IMR-90 (cell line): ENCODE results near the gene EDIL3. TPM values are rescaled to one million over a fixed set of nuclear protein-coding genes. Genes with fewer than 3 reads are reported as not detected.

Experiments used
- ATAC-seq: fragments of 200-7000 bp; cut with Tn5 transposase; 2 replicates; pipeline ENCODE4 v1.9.1; 2020; ENCODE audit warnings: low read depth, mild to moderate bottlenecking, moderate library complexity
- BruUV-seq: library from RNA; stranded (reverse); fragments of 400-500 nt; replicated peaks from 2 replicates; lab custom pipeline; 2021; lab: Mats Ljungman, UMichigan
- CTCF ChIA-PET: fragments of 300-600 bp; formaldehyde crosslinking; extraction: SDS; loops from one replicate; lab custom pipeline; 2021; ENCODE audit warnings: antibody characterized with exemption; lab: Yijun Ruan, JAX
- POLR2A ChIA-PET: fragments of 300-600 bp; sonication (Branson Sonifier 250); formaldehyde crosslinking; loops from one replicate; lab custom pipeline; 2022; ENCODE audit warnings: antibody characterized with exemption; ENCODE audit not compliant: unreplicated experiment; lab: Charles Lee
- DNase-seq: peaks from one replicate; pipeline ENCODE4 v3.0.0; 2013
- H2AFZ ChIP-seq: replicated peaks from 2 replicates; pipeline ENCODE3; 2013; ENCODE audit warnings: low read length, mild to moderate bottlenecking; ENCODE audit not compliant: poor library complexity
- H2AK5ac ChIP-seq: 2 replicates; pipeline ENCODE4 v1.6.1; 2013; ENCODE audit warnings: low read depth, low read length, inconsistent platforms
- H2AK9ac ChIP-seq: replicated peaks from 2 replicates; pipeline ENCODE3; 2013; ENCODE audit warnings: mild to moderate bottlenecking, low read depth, low read length, moderate library complexity; ENCODE audit not compliant: poor library complexity
- H2BK120ac ChIP-seq: 2 replicates; pipeline ENCODE4 v1.6.1; 2013; ENCODE audit warnings: low read depth, low read length, inconsistent platforms
- H2BK15ac ChIP-seq: 3 replicates; pipeline ENCODE4 v1.6.1; 2013; ENCODE audit warnings: low read depth, low read length, inconsistent platforms
- H2BK20ac ChIP-seq: 2 replicates; pipeline ENCODE4 v1.6.1; 2013; ENCODE audit warnings: low read depth, mild to moderate bottlenecking, inconsistent platforms, low read length, moderate library complexity
- H2BK5ac ChIP-seq: 2 replicates; pipeline ENCODE4 v1.6.1; 2013; ENCODE audit warnings: mild to moderate bottlenecking, low read depth, low read length, inconsistent platforms; ENCODE audit not compliant: poor library complexity, severe bottlenecking
- H3K14ac ChIP-seq: replicated peaks from 2 replicates; pipeline ENCODE4 v1.6.1; 2013; ENCODE audit warnings: low read depth, low read length, inconsistent platforms
- H3K18ac ChIP-seq: 2 replicates; pipeline ENCODE4 v1.6.1; 2013; ENCODE audit warnings: low read depth, low read length, control low read depth
- H3K23ac ChIP-seq: 2 replicates; pipeline ENCODE4 v1.6.1; 2013; ENCODE audit warnings: low read depth, low read length, inconsistent platforms
- H3K27ac ChIP-seq: 2 replicates; pipeline ENCODE4 v1.5.1; 2013; ENCODE audit warnings: mild to moderate bottlenecking, control low read depth, low read length; ENCODE audit not compliant: insufficient read depth
- H3K27me3 ChIP-seq: 2 replicates; pipeline ENCODE4 v1.6.1; 2013; ENCODE audit warnings: low read length; ENCODE audit not compliant: control insufficient read depth, insufficient read depth
- H3K36me3 ChIP-seq: 2 replicates; pipeline ENCODE4 v1.6.1; 2013; ENCODE audit warnings: low read length, mixed read lengths; ENCODE audit not compliant: control insufficient read depth, insufficient read depth
- H3K4ac ChIP-seq: 2 replicates; pipeline ENCODE4 v1.6.1; 2013; ENCODE audit warnings: low read depth, low read length, inconsistent platforms
- H3K4me1 ChIP-seq: 2 replicates; pipeline ENCODE4 v1.6.1; 2013; ENCODE audit warnings: low read length, mixed read lengths; ENCODE audit not compliant: control insufficient read depth, insufficient read depth
- H3K4me2 ChIP-seq: 2 replicates; pipeline ENCODE4 v1.6.1; 2013; ENCODE audit warnings: low read depth, mild to moderate bottlenecking, control low read depth, low read length, moderate library complexity
- H3K4me3 ChIP-seq: 2 replicates; pipeline ENCODE4 v1.5.1; 2013; ENCODE audit warnings: low read depth, mild to moderate bottlenecking, control low read depth, low read length, moderate library complexity; ENCODE audit not compliant: insufficient read depth
- H3K56ac ChIP-seq: 2 replicates; pipeline ENCODE4 v1.6.1; 2013; ENCODE audit warnings: low read length, inconsistent platforms; ENCODE audit not compliant: insufficient read depth; ENCODE audit errors: extremely low read depth
- H3K79me1 ChIP-seq, 2 experiments: 2 replicates each; pipeline ENCODE4 v1.6.1; 2013; ENCODE audit warnings: low read length in 2 of 2, inconsistent platforms in 1 of 2, low read depth in 1 of 2
- H3K9ac ChIP-seq: 2 replicates; pipeline ENCODE4 v1.6.1; 2013; ENCODE audit warnings: low read depth, low read length, control low read depth
- H3K9me1 ChIP-seq: 2 replicates; pipeline ENCODE4 v1.6.1; 2013; ENCODE audit warnings: low read length, inconsistent platforms; ENCODE audit not compliant: insufficient read depth
- H3K9me3 ChIP-seq: 2 replicates; pipeline ENCODE4 v1.6.1; 2013; ENCODE audit warnings: low read length; ENCODE audit not compliant: control insufficient read depth, insufficient read depth
- H4K20me1 ChIP-seq: 2 replicates; pipeline ENCODE4 v1.6.1; 2013; ENCODE audit warnings: low read length, inconsistent platforms; ENCODE audit not compliant: insufficient read depth
- H4K5ac ChIP-seq: 2 replicates; pipeline ENCODE4 v1.6.1; 2013; ENCODE audit warnings: mild to moderate bottlenecking, low read depth, low read length, control low read depth
- H4K8ac ChIP-seq, 2 experiments: 2 replicates each; pipeline ENCODE4 v1.6.1; 2013; ENCODE audit warnings: low read depth in 2 of 2, low read length in 2 of 2, control low read depth in 1 of 2, inconsistent platforms in 1 of 2
- H4K91ac ChIP-seq: 2 replicates; pipeline ENCODE4 v1.6.1; 2013; ENCODE audit warnings: low read depth, low read length, inconsistent platforms; ENCODE audit not compliant: insufficient read depth
- BHLHE40 ChIP-seq: fragments of 150-350 bp; IDR thresholded peaks from 2 replicates; pipeline ENCODE4 v1.6.1; 2016; ENCODE audit warnings: mild to moderate bottlenecking, low read depth, low read length
- CEBPB ChIP-seq: IDR thresholded peaks from 2 replicates; pipeline ENCODE4 v1.6.1; 2012; ENCODE audit warnings: low read depth, low read length, improper control_type of control experiment
- MAZ ChIP-seq: IDR thresholded peaks from 2 replicates; pipeline ENCODE4 v1.6.1; 2012; ENCODE audit warnings: low read depth, mild to moderate bottlenecking, low read length, improper control_type of control experiment, moderate library complexity, borderline replicate concordance
- NFE2L2 ChIP-seq: fragments of 150-350 bp; IDR thresholded peaks from 2 replicates; pipeline ENCODE4 v1.6.1; 2016; ENCODE audit warnings: low read depth, mild to moderate bottlenecking, low read length
- RAD21 ChIP-seq: IDR thresholded peaks from 2 replicates; pipeline ENCODE4 v1.6.1; 2012; ENCODE audit warnings: low read length, improper control_type of control experiment
- WGBS, 2 experiments: methylation state at CpG; one replicate each; pipeline versions ENCODE4 v1.1.5 to v1.1.7; 2013; ENCODE audit warnings: missing lambda C conversion rate in 2 of 2; ENCODE audit not compliant: insufficient read length in 1 of 2; ENCODE audit errors: extremely low coverage in 2 of 2; 5-methylcytosine and 5-hydroxymethylcytosine counted together
- dilution Hi-C: fragments of 300-500 bp; cut with HindIII; formaldehyde crosslinking; loops from one replicate; pipeline ENCODE4 v1.14.3; 2018; ENCODE audit warnings: low sequenced_read_pairs; ENCODE audit not compliant: unreplicated experiment
- in situ Hi-C: fragments of 300-500 bp; cut with MboI; formaldehyde crosslinking; loops from 3 replicates; pipeline ENCODE4 v1.14.3; 2019; ENCODE audit warnings: low sequenced_read_pairs, inconsistent platforms, mixed read lengths
- intact Hi-C: fragments of 100-400 bp; cut with micrococcal nuclease; formaldehyde crosslinking; loops from 2 replicates; pipeline ENCODE4 v1.10.0; 2022
- polyA plus RNA-seq, 3 experiments: library from polyadenylated mRNA; depleted of rRNA; stranded (reverse); fragments of >200 nt; gene quantifications; 2 replicates each; pipeline ENCODE4 v1.2.3, GENCODE V29; 2012; ENCODE audit warnings: low replicate concordance in 1 of 3
- total RNA-seq: library from RNA; depleted of rRNA; stranded (reverse); fragments of >200 nt; gene quantifications from 2 replicates; pipeline ENCODE4 v1.2.3, GENCODE V29; 2012
- TF ChIP-seq, protein P1 (sequence below): fragments of 150-350 bp; IDR thresholded peaks from 2 replicates; pipeline ENCODE4 v1.6.1; 2016; ENCODE audit warnings: low read depth, mild to moderate bottlenecking, low read length, moderate library complexity, borderline replicate concordance
- TF ChIP-seq, protein P2 (sequence below): fragments of 150-350 bp; IDR thresholded peaks from 2 replicates; pipeline ENCODE4 v1.6.1; 2017; ENCODE audit warnings: mild to moderate bottlenecking, antibody characterized with exemption, low read length, low read depth

Gene EDIL3
- total and polyA plus RNA-seq, 2 of the 4 experiments (the other 2 are of a cell fraction): 55.5 to 82.8 TPM

DNA sequence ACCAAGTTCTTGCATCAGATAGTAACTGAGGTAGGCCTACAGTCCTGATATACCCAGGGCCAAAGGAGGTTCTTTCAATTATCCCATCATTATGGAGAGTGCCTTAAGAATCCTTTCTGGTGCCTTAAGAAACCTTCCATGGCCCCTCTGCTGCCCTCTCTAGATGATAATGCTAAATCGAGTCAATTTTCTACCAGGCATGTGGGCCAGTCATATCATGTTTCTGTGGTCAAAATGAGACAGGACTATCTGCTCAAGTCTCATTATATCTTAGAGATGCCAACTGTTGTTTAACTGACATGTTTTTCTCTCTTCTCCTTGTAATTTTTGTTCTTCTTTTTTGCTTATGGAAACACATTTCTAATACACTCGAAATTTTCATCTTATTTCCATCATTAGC, 127.6 kb downstream of the EDIL3 start:
- Histone ChIP-seq H3K9me3 (no peaks in the 10 kb centered on the region), H4K8ac (no peak overlapping the region), H2AFZ (no peak overlapping the region), H2BK120ac (no peak overlapping the region), H3K9me1 (no peaks in the 10 kb centered on the region), H2AK5ac (no peak overlapping the region), H4K20me1 (no peaks in the 10 kb centered on the region), H3K4ac (no peak overlapping the region), H4K5ac (no peak overlapping the region), H3K18ac (no peak overlapping the region), H2BK5ac (no peak overlapping the region), H3K4me1 (no peaks in the 10 kb centered on the region; the same call in 1 of the 2 replicates), H4K91ac (no peak overlapping the region), H3K36me3 (no peaks in the 10 kb centered on the region), H2BK15ac (no peak overlapping the region), H2BK20ac (no peak overlapping the region), H3K27me3 (no peaks in the 10 kb centered on the region), H3K4me3 (no peak overlapping the region), H2AK9ac (no peak overlapping the region), H3K79me1 (peaks cover 9 to 13% of the 10 kb centered on the region in 2 experiments; a peak in 1 of 4 replicates), H3K27ac (no peak overlapping the region), H3K56ac (no peak overlapping the region), H3K9ac (no peak overlapping the region), H3K23ac (no peak overlapping the region), H3K14ac (no peak overlapping the region), H3K4me2 (no peak overlapping the region)
- in situ Hi-C loops: loop anchor here (10.0 kb wide), 2 partner anchors 322 to 532 kb away; partner anchors contain the start of gene HAPLN1
- dilution Hi-C loops: no loop called here
- WGBS, 2 experiments: no CpG with 5 or more reads among the region's 2 CpGs
- ATAC-seq: no peak
- DNase-seq: no peak
- CTCF ChIA-PET: no interaction called here
- intact Hi-C loops: loop anchor here (5.0 to 10.0 kb wide), 2 partner anchors 125 to 788 kb away; partner anchors contain the start of gene EDIL3
- no TSS peak for BruUV-seq
- POLR2A ChIA-PET: no interaction called here
- TF ChIP-seq NFE2L2 (no peak), RAD21 (no peak), MAZ (no peak), CEBPB (no peak), BHLHE40 (no peak)
- TF ChIP-seq, protein P1, sequence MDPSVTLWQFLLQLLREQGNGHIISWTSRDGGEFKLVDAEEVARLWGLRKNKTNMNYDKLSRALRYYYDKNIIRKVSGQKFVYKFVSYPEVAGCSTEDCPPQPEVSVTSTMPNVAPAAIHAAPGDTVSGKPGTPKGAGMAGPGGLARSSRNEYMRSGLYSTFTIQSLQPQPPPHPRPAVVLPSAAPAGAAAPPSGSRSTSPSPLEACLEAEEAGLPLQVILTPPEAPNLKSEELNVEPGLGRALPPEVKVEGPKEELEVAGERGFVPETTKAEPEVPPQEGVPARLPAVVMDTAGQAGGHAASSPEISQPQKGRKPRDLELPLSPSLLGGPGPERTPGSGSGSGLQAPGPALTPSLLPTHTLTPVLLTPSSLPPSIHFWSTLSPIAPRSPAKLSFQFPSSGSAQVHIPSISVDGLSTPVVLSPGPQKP: no peak
- TF ChIP-seq, protein P2, sequence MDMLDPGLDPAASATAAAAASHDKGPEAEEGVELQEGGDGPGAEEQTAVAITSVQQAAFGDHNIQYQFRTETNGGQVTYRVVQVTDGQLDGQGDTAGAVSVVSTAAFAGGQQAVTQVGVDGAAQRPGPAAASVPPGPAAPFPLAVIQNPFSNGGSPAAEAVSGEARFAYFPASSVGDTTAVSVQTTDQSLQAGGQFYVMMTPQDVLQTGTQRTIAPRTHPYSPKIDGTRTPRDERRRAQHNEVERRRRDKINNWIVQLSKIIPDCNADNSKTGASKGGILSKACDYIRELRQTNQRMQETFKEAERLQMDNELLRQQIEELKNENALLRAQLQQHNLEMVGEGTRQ: no peak
